ENCODE measurements around the gene SHMT2.

GRCh38 chr12:57204454-57204853 lies 25.1 kb upstream of the SHMT2 start:
- no peak for TF ChIP-seq POLR2AphosphoS5 (IDR thresholded peaks at IDR 0.05)
- no peak for TF ChIP-seq CTCF (IDR thresholded peaks at IDR 0.05)

Data from upper lobe of left lung (tissue), 4 donors.